ENCODE results near the gene RPL7A. TPM values are rescaled to one million over a fixed set of nuclear protein-coding genes. Genes with fewer than 3 reads are reported as not detected.

Gene RPL7A
- total and polyA plus RNA-seq, 2 of the 4 experiments (the other 2 are of a cell fraction), result 3,220 to 4,096 TPM

DNA sequence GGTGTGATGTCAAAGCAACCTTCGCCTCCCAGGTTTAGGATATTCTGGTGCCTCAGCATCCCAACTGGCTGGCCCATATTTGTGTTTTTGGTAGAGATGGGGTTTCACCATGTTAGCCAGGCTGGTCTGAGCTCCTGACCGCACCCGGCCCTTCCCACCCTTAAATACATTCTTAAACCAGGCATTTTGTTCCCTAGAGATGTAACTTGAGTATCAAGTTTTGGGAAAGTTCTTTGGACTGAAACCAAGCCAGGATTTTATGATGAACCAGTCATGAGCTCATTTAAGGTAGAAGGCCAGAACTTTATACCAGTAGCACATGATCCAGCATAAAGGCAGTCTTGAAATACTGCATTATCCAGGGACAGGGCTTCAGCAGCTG is 3.5 kb downstream of the RPL7A start:
- ChIA-PET POLR2A (ENCODE audit: unreplicated experiment) (no interaction called here), CTCF (no interaction called here)
- Histone ChIP-seq H3K56ac (ENCODE audit: extremely low read depth, insufficient read depth, low read length) (no peak overlapping the region), H2BK120ac (ENCODE audit: low read depth, low read length) (no peak overlapping the region), H3K4me3 (ENCODE audit: insufficient read depth, low read depth, low read length) (no peak overlapping the region), H3K79me1 (ENCODE audit: low read depth in 1 of 2, low read length in 2 of 2) (peaks cover 25 to 72% of the 10 kb centered on the region in 2 experiments), H3K4me2 (ENCODE audit: low read depth, low read length) (no peak overlapping the region), H3K9me1 (ENCODE audit: insufficient read depth, low read length) (peaks cover 3% of the 10 kb centered on the region; the same call in 1 of the 2 replicates), H3K23ac (ENCODE audit: low read depth, low read length) (no peak overlapping the region), H2BK20ac (ENCODE audit: low read depth, low read length) (no peak overlapping the region), H3K27ac (ENCODE audit: insufficient read depth, low read length) (no peak overlapping the region), H2AFZ (replicated peaks; ENCODE audit: low read length, poor library complexity) (no peak overlapping the region), H3K9ac (ENCODE audit: low read depth, low read length) (no peak overlapping the region), H2BK15ac (ENCODE audit: low read depth, low read length) (no peak overlapping the region), H3K4ac (ENCODE audit: low read depth, low read length) (no peak overlapping the region), H3K36me3 (ENCODE audit: control insufficient read depth, insufficient read depth, low read length) (peaks cover 47% of the 10 kb centered on the region), H4K5ac (ENCODE audit: low read depth, low read length) (no peak overlapping the region), H3K18ac (ENCODE audit: low read depth, low read length) (no peak overlapping the region), H3K4me1 (ENCODE audit: control insufficient read depth, insufficient read depth, low read length) (peaks cover 11% of the 10 kb centered on the region), H3K9me3 (ENCODE audit: control insufficient read depth, insufficient read depth, low read length) (no peaks in the 10 kb centered on the region), H2BK5ac (ENCODE audit: low read depth, low read length, poor library complexity, severe bottlenecking) (no peak overlapping the region), H4K8ac (ENCODE audit: low read depth in 2 of 2, low read length in 2 of 2) (no peak overlapping the region), H4K91ac (ENCODE audit: insufficient read depth, low read depth, low read length) (no peak overlapping the region), H4K20me1 (ENCODE audit: insufficient read depth, low read length) (peaks cover 55% of the 10 kb centered on the region), H3K14ac (replicated peaks; ENCODE audit: low read depth, low read length) (no peak overlapping the region), H2AK5ac (ENCODE audit: low read depth, low read length) (no peak overlapping the region), H3K27me3 (ENCODE audit: control insufficient read depth, insufficient read depth, low read length) (no peaks in the 10 kb centered on the region), H2AK9ac (replicated peaks; ENCODE audit: low read depth, low read length, poor library complexity) (no peak overlapping the region)
- TF ChIP-seq RCOR1 (IDR thresholded peaks at IDR 0.05; ENCODE audit: insufficient replicate concordance, low read length) (no peak), SMC3 (IDR thresholded peaks at IDR 0.05; ENCODE audit: low read depth, low read length) (no peak), MAFK (IDR thresholded peaks at IDR 0.05; ENCODE audit: low read depth, low read length) (no peak), FOS (IDR thresholded peaks at IDR 0.05; ENCODE audit: low read depth, low read length) (no peak), RAD21 (IDR thresholded peaks at IDR 0.05; ENCODE audit: low read length) (no peak)
- TF ChIP-seq, protein P1, sequence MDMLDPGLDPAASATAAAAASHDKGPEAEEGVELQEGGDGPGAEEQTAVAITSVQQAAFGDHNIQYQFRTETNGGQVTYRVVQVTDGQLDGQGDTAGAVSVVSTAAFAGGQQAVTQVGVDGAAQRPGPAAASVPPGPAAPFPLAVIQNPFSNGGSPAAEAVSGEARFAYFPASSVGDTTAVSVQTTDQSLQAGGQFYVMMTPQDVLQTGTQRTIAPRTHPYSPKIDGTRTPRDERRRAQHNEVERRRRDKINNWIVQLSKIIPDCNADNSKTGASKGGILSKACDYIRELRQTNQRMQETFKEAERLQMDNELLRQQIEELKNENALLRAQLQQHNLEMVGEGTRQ (IDR thresholded peaks at IDR 0.05; ENCODE audit: low read depth, low read length), result no peak
- in situ Hi-C loops (cut with MboI; ENCODE audit: low sequenced_read_pairs), result no loop called here
- no TSS peak for BruUV-seq (replicated peaks)
- WGBS, 2 experiments (ENCODE audit: extremely low coverage in 2 of 2, insufficient read length in 1 of 2), result no CpG with 5 or more reads among the region's 3 CpGs
- dilution Hi-C loops (cut with HindIII; ENCODE audit: low sequenced_read_pairs, unreplicated experiment), result no loop called here
- ATAC-seq (ENCODE audit: low read depth) (no peak), DNase-seq (no peak)
- intact Hi-C loops (cut with micrococcal nuclease), result no loop called here

Data from IMR-90 (cell line).